GM23338 (cell line): Measurements from ENCODE around the gene PIM1. TPM values are rescaled to one million over a fixed set of nuclear protein-coding genes. Genes with fewer than 3 reads are reported as not detected.

Experiments used
- ATAC-seq: fragments of 200-7000 bp; cut with Tn5 transposase; 3 replicates; pipeline ENCODE4 v1.9.1; 2020
- DNase-seq: peaks from one replicate; pipeline ENCODE4 v3.0.0-alpha.2; 2015; ENCODE audit warnings: low spot score
- H2AFZ ChIP-seq: fragments of 200-600 bp; sonication (generic); 2 replicates; pipeline ENCODE4 v1.8.0; 2016; ENCODE audit warnings: antibody characterized with exemption, mild to moderate bottlenecking, moderate library complexity
- H3F3A ChIP-seq: fragments of 200-600 bp; sonication (generic); replicated peaks from 2 replicates; pipeline ENCODE4 v1.8.0; 2017; ENCODE audit warnings: antibody characterized with exemption, mixed run types, low read depth
- H3K27ac ChIP-seq: fragments of 200-600 bp; sonication (generic); 2 replicates; pipeline ENCODE4 v1.6.1; 2016; ENCODE audit warnings: low read depth
- H3K27me3 ChIP-seq: fragments of 200-600 bp; sonication (generic); 2 replicates; pipeline ENCODE4 v1.8.0; 2016; ENCODE audit warnings: mild to moderate bottlenecking, mixed run types, moderate library complexity; ENCODE audit not compliant: insufficient read depth
- H3K36me3 ChIP-seq: fragments of 200-600 bp; sonication (generic); 2 replicates; pipeline ENCODE4 v1.8.0; 2016; ENCODE audit warnings: mild to moderate bottlenecking; ENCODE audit not compliant: insufficient read depth
- H3K4me1 ChIP-seq: fragments of 200-600 bp; sonication (generic); 2 replicates; pipeline ENCODE4 v1.8.0; 2016; ENCODE audit warnings: mild to moderate bottlenecking, moderate library complexity; ENCODE audit not compliant: insufficient read depth
- H3K4me2 ChIP-seq: fragments of 200-600 bp; sonication (generic); 2 replicates; pipeline ENCODE4 v1.7.1; 2017; ENCODE audit warnings: mixed run types
- H3K4me3 ChIP-seq: fragments of 200-600 bp; sonication (generic); 2 replicates; pipeline ENCODE4 v1.6.1; 2016; ENCODE audit warnings: mixed run types
- H3K79me2 ChIP-seq: fragments of 200-600 bp; sonication (generic); replicated peaks from 2 replicates; pipeline ENCODE4 v1.8.0; 2017; ENCODE audit warnings: mild to moderate bottlenecking; ENCODE audit not compliant: insufficient read depth
- H3K9me2 ChIP-seq: fragments of 200-600 bp; sonication (generic); 2 replicates; pipeline ENCODE4 v1.8.0; 2017; ENCODE audit not compliant: insufficient read depth
- H4K20me1 ChIP-seq: fragments of 200-600 bp; sonication (generic); replicated peaks from 2 replicates; pipeline ENCODE4 v1.8.0; 2017; ENCODE audit warnings: mild to moderate bottlenecking; ENCODE audit not compliant: insufficient read depth
- H3K27ac Mint-ChIP-seq: 2 replicates; pipeline ENCODE4 v1.8.0; 2020; ENCODE audit warnings: inconsistent platforms, mild to moderate bottlenecking, moderate library complexity, mixed read lengths
- H3K27me3 Mint-ChIP-seq: 3 replicates; pipeline ENCODE4 v1.8.0; 2022; ENCODE audit warnings: low read depth, mild to moderate bottlenecking, moderate library complexity, mixed read lengths, inconsistent platforms; ENCODE audit not compliant: insufficient read depth, poor library complexity
- H3K36me3 Mint-ChIP-seq: 3 replicates; pipeline ENCODE4 v1.8.0; 2021; ENCODE audit warnings: low read depth, mild to moderate bottlenecking, inconsistent platforms, moderate library complexity, mixed read lengths
- H3K4me1 Mint-ChIP-seq: 3 replicates; pipeline ENCODE4 v1.8.0; 2020; ENCODE audit warnings: mild to moderate bottlenecking, inconsistent platforms, mixed read lengths
- H3K4me3 Mint-ChIP-seq: 3 replicates; pipeline ENCODE4 v1.8.0; 2021; ENCODE audit warnings: moderate library complexity, mild to moderate bottlenecking, inconsistent platforms, mixed read lengths
- H3K9me3 Mint-ChIP-seq: 3 replicates; pipeline ENCODE4 v1.8.0; 2020; ENCODE audit warnings: moderate library complexity, mild to moderate bottlenecking, inconsistent platforms, mixed read lengths
- CREB1 ChIP-seq: fragments of 250-450 bp; sonication (Bioruptor Pico); IDR thresholded peaks from 2 replicates; pipeline ENCODE4 v1.5.0; 2020; ENCODE audit warnings: low read depth, mild to moderate bottlenecking, moderate library complexity
- EZH2 ChIP-seq: fragments of 200-600 bp; sonication (generic); IDR thresholded peaks from one replicate; pipeline ENCODE4 v1.8.0; 2017; ENCODE audit warnings: antibody characterized with exemption, mild to moderate bottlenecking, low read depth; ENCODE audit not compliant: unreplicated experiment
- EZH2phosphoT487 ChIP-seq: fragments of 200-600 bp; sonication (generic); IDR thresholded peaks from one replicate; pipeline ENCODE4 v1.8.1; 2018; ENCODE audit warnings: antibody characterized with exemption; ENCODE audit not compliant: unreplicated experiment
- JUNB ChIP-seq: IDR thresholded peaks from one replicate; pipeline ENCODE4 v1.6.1; 2016; ENCODE audit warnings: antibody characterized with exemption; ENCODE audit not compliant: unreplicated experiment
- NANOG ChIP-seq: IDR thresholded peaks from 2 replicates; pipeline ENCODE4 v1.6.1; 2016; ENCODE audit warnings: antibody characterized with exemption, borderline replicate concordance
- POLR2AphosphoS5 ChIP-seq: IDR thresholded peaks from 2 replicates; pipeline ENCODE4 v1.6.1; 2016; ENCODE audit warnings: antibody characterized with exemption, low read depth
- STAT1 ChIP-seq: IDR thresholded peaks from one replicate; pipeline ENCODE4 v1.6.1; 2016; ENCODE audit warnings: antibody characterized with exemption; ENCODE audit not compliant: unreplicated experiment
- ZNF114 ChIP-seq: fragments of 250-450 bp; sonication (Bioruptor Pico); IDR thresholded peaks from 2 replicates; pipeline ENCODE4 v1.5.0; 2020; ENCODE audit warnings: mild to moderate bottlenecking, moderate library complexity
- ZNF331 ChIP-seq: fragments of 250-450 bp; sonication (Bioruptor Pico); IDR thresholded peaks from 2 replicates; pipeline ENCODE4 v1.5.0; 2020; ENCODE audit warnings: low read depth, mild to moderate bottlenecking, moderate library complexity
- polyA plus RNA-seq: library from polyadenylated mRNA; unstranded; fragments of >200 nt; fragmentation: Nextera tagmentation; extraction: Ambion mirVana; gene quantifications from 2 replicates; pipeline ENCODE4 v1.2.1, GENCODE V29; 2016
- total RNA-seq: library from RNA; depleted of rRNA; stranded (reverse); fragments of >200 nt; shearing (Covaris generic); gene quantifications from 2 replicates; pipeline ENCODE4 v1.2.3, GENCODE V29; 2014
- TF ChIP-seq, protein P1 (sequence below), 2 experiments: fragments of 200-600 bp in 1 of 2; sonication (generic) in 1 of 2; conservative IDR thresholded peaks; 2 replicates each; pipeline versions ENCODE4 v1.5.1 to v1.6.1; 2016 to 2017; ENCODE audit warnings: antibody characterized with exemption in 2 of 2, low read depth in 2 of 2, mild to moderate bottlenecking in 2 of 2, moderate library complexity in 1 of 2
- TF ChIP-seq, protein P2 (sequence below): IDR thresholded peaks from one replicate; pipeline ENCODE4 v1.6.1; 2018; ENCODE audit warnings: antibody characterized with exemption; ENCODE audit not compliant: unreplicated experiment

PIM1 gene
- total and polyA plus RNA-seq, 2 experiments from 2014 or later: 46.0 to 74.2 TPM

DNA sequence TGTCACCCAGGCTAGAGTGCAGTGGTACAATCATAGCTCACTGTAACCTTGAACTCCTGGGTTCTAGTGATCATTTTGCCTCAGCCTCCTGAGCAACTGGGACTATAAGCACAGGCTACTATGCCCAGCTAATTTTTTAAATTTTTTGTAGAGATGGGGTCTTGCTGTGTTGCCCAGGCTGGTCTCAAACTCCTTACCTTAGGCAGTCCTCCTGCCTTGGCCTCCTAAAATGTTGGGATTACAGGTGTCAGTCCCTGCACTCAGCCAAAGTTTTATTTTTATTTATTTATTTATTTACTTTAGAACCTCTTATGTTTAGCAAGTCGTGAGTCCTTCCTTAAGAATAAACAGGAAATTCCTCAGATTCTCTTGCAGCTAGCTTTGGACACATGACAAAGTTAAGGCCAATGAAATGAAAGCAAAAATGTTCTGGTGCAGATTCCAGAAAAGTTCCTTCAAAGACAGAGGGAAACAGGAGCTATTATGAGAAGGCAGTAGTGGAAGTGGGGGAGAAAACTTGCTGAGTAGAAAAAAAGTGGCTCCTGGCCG, 19.1 kb downstream of the PIM1 start (continued):
- TF ChIP-seq EZH2: no peak
- TF ChIP-seq, protein P1, sequence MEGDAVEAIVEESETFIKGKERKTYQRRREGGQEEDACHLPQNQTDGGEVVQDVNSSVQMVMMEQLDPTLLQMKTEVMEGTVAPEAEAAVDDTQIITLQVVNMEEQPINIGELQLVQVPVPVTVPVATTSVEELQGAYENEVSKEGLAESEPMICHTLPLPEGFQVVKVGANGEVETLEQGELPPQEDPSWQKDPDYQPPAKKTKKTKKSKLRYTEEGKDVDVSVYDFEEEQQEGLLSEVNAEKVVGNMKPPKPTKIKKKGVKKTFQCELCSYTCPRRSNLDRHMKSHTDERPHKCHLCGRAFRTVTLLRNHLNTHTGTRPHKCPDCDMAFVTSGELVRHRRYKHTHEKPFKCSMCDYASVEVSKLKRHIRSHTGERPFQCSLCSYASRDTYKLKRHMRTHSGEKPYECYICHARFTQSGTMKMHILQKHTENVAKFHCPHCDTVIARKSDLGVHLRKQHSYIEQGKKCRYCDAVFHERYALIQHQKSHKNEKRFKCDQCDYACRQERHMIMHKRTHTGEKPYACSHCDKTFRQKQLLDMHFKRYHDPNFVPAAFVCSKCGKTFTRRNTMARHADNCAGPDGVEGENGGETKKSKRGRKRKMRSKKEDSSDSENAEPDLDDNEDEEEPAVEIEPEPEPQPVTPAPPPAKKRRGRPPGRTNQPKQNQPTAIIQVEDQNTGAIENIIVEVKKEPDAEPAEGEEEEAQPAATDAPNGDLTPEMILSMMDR (conservative IDR thresholded peaks at IDR 0.05; ENCODE audit: low read depth in 2 of 2): no peak
- no peak for TF ChIP-seq NANOG

DNA sequence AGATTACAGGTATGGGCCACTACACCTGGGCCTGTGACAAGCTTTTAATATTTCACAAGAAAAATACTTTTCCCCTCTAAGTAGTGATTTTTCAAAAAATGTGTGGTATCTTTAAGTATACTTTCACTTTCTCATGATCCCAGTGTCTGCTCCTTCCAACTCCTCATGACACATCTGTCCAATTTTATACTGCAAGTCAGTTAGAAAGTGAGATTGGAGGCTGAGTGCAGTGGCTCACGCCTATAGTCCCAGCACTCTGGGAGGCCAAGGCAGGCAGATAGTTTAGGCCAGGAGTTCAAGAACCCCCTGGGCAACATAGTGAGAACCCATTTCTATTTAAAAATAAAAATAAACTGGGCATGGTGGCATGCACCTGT, 20.2 kb downstream of the PIM1 start:
- H3K9me2 ChIP-seq: no peaks in the 10 kb centered on the region
- no peak for ATAC-seq
- TF ChIP-seq, protein P1 (conservative IDR thresholded peaks at IDR 0.05; ENCODE audit: low read depth in 2 of 2): no peak
- TF ChIP-seq EZH2 (no peak), CREB1 (CRISPR knock-in tag) (no peak), JUNB (no peak), EZH2phosphoT487 (no peak), POLR2AphosphoS5 (no peak), NANOG (no peak), ZNF331 (CRISPR knock-in tag) (no peak), ZNF114 (CRISPR knock-in tag) (no peak), STAT1 (no peak)
- TF ChIP-seq, protein P2, sequence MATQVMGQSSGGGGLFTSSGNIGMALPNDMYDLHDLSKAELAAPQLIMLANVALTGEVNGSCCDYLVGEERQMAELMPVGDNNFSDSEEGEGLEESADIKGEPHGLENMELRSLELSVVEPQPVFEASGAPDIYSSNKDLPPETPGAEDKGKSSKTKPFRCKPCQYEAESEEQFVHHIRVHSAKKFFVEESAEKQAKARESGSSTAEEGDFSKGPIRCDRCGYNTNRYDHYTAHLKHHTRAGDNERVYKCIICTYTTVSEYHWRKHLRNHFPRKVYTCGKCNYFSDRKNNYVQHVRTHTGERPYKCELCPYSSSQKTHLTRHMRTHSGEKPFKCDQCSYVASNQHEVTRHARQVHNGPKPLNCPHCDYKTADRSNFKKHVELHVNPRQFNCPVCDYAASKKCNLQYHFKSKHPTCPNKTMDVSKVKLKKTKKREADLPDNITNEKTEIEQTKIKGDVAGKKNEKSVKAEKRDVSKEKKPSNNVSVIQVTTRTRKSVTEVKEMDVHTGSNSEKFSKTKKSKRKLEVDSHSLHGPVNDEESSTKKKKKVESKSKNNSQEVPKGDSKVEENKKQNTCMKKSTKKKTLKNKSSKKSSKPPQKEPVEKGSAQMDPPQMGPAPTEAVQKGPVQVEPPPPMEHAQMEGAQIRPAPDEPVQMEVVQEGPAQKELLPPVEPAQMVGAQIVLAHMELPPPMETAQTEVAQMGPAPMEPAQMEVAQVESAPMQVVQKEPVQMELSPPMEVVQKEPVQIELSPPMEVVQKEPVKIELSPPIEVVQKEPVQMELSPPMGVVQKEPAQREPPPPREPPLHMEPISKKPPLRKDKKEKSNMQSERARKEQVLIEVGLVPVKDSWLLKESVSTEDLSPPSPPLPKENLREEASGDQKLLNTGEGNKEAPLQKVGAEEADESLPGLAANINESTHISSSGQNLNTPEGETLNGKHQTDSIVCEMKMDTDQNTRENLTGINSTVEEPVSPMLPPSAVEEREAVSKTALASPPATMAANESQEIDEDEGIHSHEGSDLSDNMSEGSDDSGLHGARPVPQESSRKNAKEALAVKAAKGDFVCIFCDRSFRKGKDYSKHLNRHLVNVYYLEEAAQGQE: no peak

More for the DNA sequence above, 20.2 kb downstream of the PIM1 start:
- Histone ChIP-seq H3K4me2 (no peak overlapping the region), H3K4me1 (0 out of 2 replicates have a peak, but pooled peaks cover 5% of the 10 kb centered on the region), H3K79me2 (no peaks in the 10 kb centered on the region), H3K4me3 (no peak overlapping the region), H3K27me3 (no peaks in the 10 kb centered on the region), H4K20me1 (no peaks in the 10 kb centered on the region), H3K27ac (no peak overlapping the region), H3F3A (no peaks in the 10 kb centered on the region), H2AFZ (no peak overlapping the region), H3K36me3 (no peaks in the 10 kb centered on the region)
- Mint-ChIP-seq H3K36me3 (no peaks in the 10 kb centered on the region), H3K27me3 (peaks cover 2% of the 10 kb centered on the region), H3K27ac (no peak overlapping the region), H3K4me1 (peaks cover 3% of the 10 kb centered on the region), H3K4me3 (no peak overlapping the region), H3K9me3 (no peaks in the 10 kb centered on the region)
- DNase-seq: no peak
